Posterior vena cava (tissue), 2 donors: ENCODE data around the gene RNU7-1. TPM values are rescaled to one million over a fixed set of nuclear protein-coding genes. Genes with fewer than 3 reads are reported as not detected.

Experiments
- DNase-seq: peaks from one replicate; pipeline ENCODE4 v3.0.0-alpha.2; 2020; ENCODE audit warnings: low spot score
- intact Hi-C, 2 donors: fragments of 100-400 bp; cut with DNase I; formaldehyde crosslinking; loops; one replicate each; pipeline versions ENCODE4 v1.14.1 to v1.14.2; 2022 to 2023
- total RNA-seq, 2 donors: library from RNA; stranded (reverse); fragmentation: NEBNext Ultra II Directional; extraction: Animal tissue kit (Norgen Biotek cat#: 25700); gene quantifications; one replicate each; pipeline ENCODE4 v1.2.1, GENCODE V29; 2021
- donor health status: DM: yes; HTN: yes; CAD: no.
- donor health status: DM: yes; HTN: yes; CAD: no.

The RNU7-1 gene
- total RNA-seq, 2 donors from 2014 or later, result not detected

- peak; percentile 82 for DNase-seq
- intact Hi-C loops, result loop anchor here in 1 of 2 donors (10.0 kb wide), 1 partner anchor 156 kb away; no protein-coding TSS in a partner anchor
These were observed 15.6 kb downstream of the RNU7-1 start for GRCh38 chr12:6959058-6959804.

DNA sequence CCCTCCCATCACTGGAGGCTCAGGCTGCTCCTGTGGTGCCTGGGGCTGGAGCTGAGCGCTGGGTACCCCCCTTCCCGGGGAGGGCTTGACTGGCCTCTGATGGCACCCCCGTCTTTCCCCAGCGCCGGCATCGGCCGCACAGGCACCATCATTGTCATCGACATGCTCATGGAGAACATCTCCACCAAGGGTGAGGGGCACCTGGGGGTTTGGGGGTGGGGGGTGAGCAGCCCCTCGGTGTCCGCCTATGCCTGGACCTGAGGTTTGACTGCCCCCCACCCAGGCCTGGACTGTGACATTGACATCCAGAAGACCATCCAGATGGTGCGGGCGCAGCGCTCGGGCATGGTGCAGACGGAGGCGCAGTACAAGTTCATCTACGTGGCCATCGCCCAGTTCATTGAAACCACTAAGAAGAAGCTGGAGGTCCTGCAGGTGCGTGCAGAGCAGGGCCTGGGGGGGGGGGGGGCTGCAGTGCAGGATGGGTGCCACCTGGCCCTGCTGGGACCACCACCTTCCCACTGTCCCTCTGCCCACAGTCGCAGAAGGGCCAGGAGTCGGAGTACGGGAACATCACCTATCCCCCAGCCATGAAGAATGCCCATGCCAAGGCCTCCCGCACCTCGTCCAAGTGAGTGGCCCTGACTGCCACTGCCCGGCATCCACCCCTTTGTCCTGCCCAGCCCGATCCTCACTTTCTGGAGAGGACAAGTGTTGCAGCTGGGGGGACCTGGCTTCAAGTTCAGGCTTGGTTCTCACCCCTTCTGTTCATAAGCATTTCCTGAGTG is 16.4 kb downstream of the RNU7-1 start:
- peak; percentile 77 for DNase-seq
- intact Hi-C loops, result loop anchor here (10.0 kb wide), 3 partner anchors 125 to 155 kb away; partner anchors contain the start of gene C1R (in 1 of the 2)

DNA sequence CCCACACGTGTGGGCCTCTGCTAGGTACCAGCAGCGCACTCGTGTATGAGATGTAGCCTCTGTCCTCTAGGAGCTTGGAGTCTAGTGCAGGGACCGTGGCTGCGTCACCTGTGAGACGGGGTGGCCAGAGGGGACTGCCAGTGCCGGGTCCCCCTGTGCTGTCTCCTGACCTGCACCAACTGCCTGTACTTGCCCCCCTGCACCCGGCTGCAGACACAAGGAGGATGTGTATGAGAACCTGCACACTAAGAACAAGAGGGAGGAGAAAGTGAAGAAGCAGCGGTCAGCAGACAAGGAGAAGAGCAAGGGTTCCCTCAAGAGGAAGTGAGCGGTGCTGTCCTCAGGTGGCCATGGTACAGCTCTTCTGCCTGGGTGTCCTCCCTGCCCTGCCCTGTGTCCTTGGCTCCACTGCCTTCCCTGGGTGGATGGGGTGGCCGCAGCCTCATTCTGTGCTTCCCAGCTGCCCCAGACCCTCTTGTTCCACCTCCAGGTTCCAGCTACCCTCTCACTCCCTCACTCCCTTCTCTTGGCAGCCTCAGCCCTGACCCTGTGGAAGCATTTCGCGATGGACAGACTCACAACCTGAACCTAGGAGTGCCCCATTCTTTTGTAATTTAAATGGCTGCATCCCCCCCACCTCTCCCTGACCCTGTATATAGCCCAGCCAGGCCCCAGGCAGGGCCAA is 17.1 kb downstream of the RNU7-1 start:
- DNase-seq, result peak; percentile 78
- intact Hi-C loops, result loop anchor here (10.0 kb wide), 2 partner anchors 124 to 134 kb away; partner anchors contain the start of gene C1R (in 1 of the 2)

DNA sequence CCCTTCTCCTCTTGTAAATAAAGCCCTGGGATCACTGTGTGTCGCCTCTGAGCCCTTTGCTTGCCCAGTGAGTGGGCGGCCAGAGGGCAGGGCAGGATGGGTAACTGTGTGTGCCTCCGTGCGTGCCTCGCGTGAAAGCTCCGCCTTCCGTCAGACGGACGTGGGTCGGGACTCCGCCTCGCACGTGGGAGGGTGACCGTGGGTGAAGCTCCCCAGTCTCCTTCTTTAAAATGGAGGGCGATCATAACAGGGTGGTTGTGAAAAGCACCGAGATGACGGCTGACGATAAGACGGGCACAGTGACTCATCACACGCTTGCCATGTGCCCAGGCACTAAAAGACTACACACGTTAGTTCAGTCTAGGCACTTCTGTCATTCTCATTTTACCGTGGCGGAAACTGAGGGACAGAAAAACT is 17.7 kb downstream of the RNU7-1 start:
- DNase-seq, result peak; percentile 91
- intact Hi-C loops, result loop anchor here (10.0 kb wide), 2 partner anchors 124 to 134 kb away; partner anchors contain the start of gene C1R (in 1 of the 2)

GRCh38 chr12:6961695-6962284 is 18.2 kb downstream of the RNU7-1 start:
- intact Hi-C loops, result loop anchor here (10.0 kb wide), 2 partner anchors 123 to 133 kb away; partner anchors contain the start of gene C1R (in 1 of the 2)
- peak; percentile 92 for DNase-seq

- DNase-seq, result peak; percentile 81
- intact Hi-C loops, result loop anchor here (10.0 kb wide), 2 partner anchors 122 to 132 kb away; partner anchors contain the start of gene C1R (in 1 of the 2)
These were observed 18.8 kb downstream of the RNU7-1 start for GRCh38 chr12:6962285-6963015.

- intact Hi-C loops, result loop anchor here (10.0 kb wide), 2 partner anchors 122 to 132 kb away; partner anchors contain the start of gene C1R (in 1 of the 2)
- DNase-seq, result peak; percentile 81
These were observed 19.6 kb downstream of the RNU7-1 start for GRCh38 chr12:6963016-6963731.

DNA sequence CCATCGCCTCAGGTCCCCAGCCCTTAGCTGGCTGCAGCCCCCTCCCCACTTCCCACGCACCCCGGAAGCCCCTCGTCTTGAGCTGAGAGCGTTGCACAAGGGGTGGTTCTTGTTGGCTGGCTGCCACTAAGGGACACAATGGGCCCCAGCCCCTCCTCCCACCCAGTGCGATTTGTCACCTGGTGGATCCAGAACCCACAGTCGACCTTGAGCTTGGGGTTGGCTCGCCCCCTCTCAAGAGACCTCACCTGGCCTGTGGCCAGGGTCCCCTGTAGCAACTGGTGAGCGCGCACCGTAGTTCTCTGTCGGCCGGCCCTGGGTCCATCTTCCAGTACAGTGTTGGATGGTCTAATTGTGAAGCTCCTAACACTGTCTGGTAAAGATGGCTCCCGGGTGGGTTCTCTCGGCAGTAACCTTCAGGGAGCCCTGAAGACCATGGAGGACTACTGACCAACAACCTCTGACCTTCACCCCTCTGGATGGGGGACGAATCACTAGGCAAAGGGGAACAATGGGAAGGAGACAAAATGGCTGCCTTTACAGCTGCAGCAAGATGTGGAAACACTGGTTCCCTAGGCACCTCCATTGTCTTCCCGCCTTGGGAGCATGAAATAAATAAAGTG is 20.3 kb downstream of the RNU7-1 start:
- DNase-seq, result peak; percentile 82
- intact Hi-C loops, result loop anchor here (10.0 kb wide), 2 partner anchors 121 to 131 kb away; partner anchors contain the start of gene C1R (in 1 of the 2)

DNA sequence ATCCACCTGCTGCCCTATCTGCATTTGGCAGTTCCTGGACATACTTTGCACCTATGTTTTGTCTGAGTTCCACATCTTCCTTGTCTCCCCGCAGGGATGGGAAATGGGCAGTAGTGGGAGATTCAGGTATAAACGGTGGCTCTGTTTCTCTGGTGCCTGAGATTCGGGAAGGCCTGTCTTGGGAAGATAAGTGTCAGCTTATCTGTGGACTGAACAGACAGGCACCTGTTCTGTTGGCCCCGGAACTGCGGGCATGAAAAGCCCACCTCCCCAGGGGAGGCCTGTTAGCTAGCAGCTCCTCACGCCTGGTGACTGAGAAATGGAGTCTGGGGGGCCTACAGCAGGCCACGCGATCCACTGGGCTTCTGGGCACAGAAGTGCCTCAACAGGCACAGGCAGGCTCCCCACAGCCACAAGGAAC is 21.0 kb downstream of the RNU7-1 start:
- intact Hi-C loops, result loop anchor here (10.0 kb wide), 2 partner anchors 120 to 130 kb away; partner anchors contain the start of gene C1R (in 1 of the 2)
- DNase-seq, result peak; percentile 78

DNA sequence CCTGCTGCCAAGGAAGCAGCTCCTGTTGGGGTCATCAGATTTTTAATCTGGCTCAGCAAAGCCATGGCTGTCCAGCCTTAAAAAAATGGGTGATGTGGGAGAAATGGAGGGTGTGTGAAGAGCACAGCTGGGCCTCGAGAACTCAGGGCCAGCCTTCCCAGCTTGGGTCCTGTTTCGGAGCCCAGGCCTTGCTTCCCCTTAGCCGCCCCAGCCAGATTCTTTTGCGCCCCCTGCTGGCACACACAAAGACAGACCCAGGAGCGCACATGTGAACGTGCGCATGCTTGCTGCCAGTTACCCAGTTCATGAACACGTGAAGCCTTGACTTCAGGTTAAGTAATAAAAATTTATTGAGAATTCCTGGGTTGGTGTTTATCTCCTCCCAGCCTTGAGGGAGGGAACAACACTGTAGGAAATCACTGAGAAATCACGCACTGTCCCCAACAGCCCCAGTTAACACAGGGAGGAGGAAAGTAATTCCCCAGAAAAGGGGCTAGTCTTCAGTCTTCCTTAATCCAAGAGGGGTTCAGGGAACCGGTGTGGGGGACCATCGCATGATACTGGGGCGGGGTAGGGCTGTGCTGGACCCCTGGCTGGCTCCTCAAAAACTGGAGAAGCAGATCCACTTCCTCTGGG is 21.5 kb downstream of the RNU7-1 start:
- peak; percentile 96 for DNase-seq
- intact Hi-C loops, result loop anchor here (10.0 kb wide), 2 partner anchors 120 to 130 kb away; partner anchors contain the start of gene C1R (in 1 of the 2)

DNA sequence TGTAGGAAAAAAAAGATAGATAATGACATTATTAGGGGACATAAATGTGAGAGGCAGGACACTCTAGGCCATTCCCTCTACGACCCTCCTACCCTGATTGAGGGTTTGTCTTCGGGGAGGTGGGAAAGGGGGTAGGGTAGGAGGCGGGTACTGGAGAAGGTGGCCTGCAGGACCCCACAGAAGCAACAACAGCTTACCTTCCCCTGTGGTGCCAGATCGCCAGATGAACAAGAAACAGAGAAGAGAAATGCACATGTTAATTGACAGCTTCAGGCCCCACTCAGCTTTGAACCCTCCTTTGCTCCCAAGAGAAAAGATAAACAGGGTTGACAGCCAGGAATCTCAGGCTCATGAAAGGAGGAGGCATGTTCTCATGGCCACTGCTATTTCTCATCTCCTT is 22.1 kb downstream of the RNU7-1 start:
- peak; percentile 24 for DNase-seq
- intact Hi-C loops, result loop anchor here (2.0 to 10.0 kb wide), 3 partner anchors 51 to 129 kb away; partner anchors contain the start of gene C1R (in 1 of the 2)

DNA sequence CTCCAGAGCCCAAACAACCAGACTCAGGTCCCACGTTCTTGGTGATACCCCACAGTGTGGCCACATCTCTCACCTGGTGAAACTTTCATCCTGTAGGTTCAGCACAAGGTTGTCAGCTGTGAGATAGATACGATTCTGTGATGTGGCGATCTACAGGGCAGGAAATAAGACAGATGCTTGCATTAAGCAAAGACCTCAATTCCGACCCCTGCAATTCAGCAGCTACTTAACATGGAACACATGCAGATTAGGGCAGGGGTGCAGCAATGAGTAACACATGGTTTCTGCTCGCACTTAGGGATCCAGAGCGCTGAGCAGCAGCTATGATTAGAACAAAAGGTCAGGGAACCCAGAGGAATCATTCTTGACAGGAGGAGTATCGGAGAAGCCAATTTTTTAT is 22.7 kb downstream of the RNU7-1 start:
- intact Hi-C loops, result loop anchor here (2.0 to 10.0 kb wide), 3 partner anchors 50 to 128 kb away; partner anchors contain the start of gene C1R (in 1 of the 2)
- peak; percentile 9 for DNase-seq

DNA sequence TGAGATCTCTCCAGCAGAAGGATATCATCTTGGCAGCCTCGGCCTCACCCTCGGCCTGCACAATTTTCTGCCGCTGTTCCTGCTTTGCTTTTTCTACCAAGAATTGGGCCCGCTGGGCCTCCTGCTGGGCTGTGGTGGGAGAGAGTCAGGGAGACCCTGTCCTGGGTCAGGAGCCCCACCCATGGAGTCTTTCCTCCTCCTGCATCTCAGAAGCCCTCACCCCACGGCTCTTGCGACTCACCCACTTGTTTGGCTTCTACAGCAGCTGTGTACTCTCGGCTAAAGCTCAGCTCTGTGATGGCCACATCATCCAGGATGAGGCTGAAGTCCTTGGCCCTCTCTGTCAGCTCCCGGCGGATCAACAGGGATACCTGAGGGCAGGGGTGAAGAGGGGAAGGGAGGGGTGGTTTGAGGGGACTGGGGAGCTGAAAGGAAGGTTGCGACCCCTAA is 24.1 kb downstream of the RNU7-1 start:
- intact Hi-C loops, result loop anchor here (2.0 to 10.0 kb wide), 4 partner anchors 43 to 127 kb away; partner anchors contain the start of gene C1R (in 1 of the 2)
- DNase-seq, result peak; percentile 67

DNA sequence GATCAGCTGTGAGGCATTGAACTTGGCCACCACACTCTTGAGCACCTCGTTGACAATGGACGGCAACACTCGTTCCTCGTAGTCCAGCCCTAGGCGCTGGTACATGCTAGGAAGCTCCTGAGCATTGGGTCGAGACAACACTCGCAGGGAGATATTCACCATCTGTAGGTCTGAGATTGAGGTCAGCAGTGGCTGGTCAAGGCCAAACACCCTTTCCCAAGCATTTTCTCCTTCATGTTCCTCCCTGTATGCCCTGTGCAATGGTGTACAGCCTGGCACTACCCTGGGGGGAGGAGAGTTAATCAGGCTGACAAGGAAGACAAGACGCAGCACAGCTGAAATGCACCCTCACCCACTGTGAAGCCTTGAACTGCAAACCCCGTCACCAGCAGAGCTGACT is 24.8 kb downstream of the RNU7-1 start:
- intact Hi-C loops, result loop anchor here (2.0 to 10.0 kb wide), 3 partner anchors 44 to 126 kb away; partner anchors contain the start of gene C1R (in 1 of the 2)
- peak; percentile 32 for DNase-seq

DNA sequence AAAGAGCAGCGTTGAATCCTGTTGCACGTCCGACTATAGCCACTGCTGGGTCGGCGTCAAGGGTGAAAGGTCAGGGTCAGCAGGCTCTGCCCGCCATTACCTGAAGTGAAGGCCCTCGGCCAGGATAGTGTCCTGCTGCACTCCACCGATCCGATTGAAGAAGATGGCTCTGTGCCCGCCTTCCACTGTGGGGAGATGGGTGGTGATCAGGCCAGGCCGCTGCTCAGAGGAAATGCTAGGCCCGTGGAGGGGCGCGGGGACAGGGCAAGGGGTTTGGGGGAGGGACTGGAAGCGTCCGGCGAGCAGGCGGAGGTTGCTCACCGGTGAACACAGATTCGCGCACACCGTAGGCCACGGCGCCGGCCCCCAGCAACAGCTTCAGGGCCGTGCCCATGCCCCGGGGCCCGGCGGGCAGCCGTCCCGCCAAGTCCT is 26.5 kb downstream of the RNU7-1 start:
- DNase-seq, result no peak
- intact Hi-C loops, result no loop called here

GRCh38 chr12:6974180-6974579 is 30.6 kb downstream of the RNU7-1 start:
- intact Hi-C loops, result no loop called here
- peak; percentile 45 for DNase-seq
